Activated T-cell treated with anti-CD3 and anti-CD28 coated beads for 24 hours (primary cell): Measurements from ENCODE around the gene GUCA2A.
"Not testable (repeated sequence)": the region's sequence is repeated elsewhere in the genome, so short reads cannot be mapped to it uniquely, and the experiment has no call there.

ENCODE experiments used
- DNase-seq: peaks from one replicate; pipeline ENCODE4 v3.0.0-alpha.2; 2020; ENCODE audit warnings: low read depth

The GUCA2A gene, protein sequence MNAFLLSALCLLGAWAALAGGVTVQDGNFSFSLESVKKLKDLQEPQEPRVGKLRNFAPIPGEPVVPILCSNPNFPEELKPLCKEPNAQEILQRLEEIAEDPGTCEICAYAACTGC

DNA sequence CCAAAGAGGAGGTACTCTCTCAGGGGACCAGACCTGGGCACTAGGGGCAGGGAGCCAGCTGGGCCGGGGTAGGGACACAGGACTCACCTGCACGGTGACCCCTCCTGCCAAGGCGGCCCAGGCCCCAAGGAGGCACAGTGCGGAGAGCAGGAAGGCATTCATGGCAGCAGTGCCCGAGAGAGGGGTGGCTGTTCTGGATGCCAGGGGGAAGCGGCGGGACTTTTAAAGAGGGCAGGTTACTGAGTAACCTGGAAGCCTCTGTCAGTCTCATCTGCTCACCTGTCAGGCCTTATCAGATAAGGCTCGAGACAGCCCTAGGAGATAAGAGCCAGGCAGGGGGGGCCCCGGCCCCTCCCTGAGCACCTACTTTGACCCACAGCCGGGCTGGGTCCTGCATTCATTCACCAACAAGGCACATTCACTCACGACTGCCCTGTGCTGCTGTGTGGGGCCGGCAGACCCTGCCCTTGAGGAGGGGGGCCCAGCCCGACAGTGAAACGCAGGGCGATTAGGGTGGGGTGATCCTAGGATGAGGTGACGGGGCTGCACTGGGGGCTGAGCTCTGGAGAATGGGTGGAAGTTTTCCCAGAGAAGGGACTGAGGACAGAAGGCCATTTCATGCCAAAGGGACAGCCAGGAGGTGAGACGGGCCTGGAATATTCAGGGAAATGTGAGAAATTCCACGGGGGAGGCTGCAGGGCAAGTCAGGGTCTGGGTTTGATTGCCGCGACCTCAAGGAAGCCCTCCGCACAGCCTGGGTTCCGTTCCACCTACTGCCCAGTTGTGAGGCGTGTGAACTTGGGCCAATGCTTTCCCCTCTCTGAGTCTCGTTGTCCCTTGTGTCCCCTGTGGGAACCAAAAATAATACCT is at the start of gene GUCA2A:
Gene GUCA2A (minus strand): TSS at position 195 of the 870 bp plus-strand sequence. CDS start 33 bp downstream, at position 162.
- DNase-seq = no peak

DNA sequence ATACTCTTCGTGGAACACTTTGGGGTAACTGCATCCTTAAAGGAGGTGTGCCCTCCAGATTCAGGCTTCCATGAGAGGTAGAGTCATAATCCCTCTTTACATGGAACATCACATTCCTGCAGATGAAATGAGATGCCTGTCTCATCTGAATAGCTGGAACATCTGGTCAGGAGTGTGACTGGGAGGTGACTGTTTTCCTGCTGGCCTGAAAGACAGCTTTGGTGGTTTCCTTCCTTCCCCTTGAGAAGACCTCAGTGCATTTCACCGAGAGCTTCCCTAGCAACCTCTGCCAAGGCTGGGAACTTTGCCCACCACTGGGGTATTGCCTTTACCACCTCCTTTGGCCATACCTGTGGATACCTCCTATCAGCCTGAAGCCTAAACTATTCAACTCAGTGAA is 46.7 kb upstream of the GUCA2A start:
- no peak for DNase-seq

DNA sequence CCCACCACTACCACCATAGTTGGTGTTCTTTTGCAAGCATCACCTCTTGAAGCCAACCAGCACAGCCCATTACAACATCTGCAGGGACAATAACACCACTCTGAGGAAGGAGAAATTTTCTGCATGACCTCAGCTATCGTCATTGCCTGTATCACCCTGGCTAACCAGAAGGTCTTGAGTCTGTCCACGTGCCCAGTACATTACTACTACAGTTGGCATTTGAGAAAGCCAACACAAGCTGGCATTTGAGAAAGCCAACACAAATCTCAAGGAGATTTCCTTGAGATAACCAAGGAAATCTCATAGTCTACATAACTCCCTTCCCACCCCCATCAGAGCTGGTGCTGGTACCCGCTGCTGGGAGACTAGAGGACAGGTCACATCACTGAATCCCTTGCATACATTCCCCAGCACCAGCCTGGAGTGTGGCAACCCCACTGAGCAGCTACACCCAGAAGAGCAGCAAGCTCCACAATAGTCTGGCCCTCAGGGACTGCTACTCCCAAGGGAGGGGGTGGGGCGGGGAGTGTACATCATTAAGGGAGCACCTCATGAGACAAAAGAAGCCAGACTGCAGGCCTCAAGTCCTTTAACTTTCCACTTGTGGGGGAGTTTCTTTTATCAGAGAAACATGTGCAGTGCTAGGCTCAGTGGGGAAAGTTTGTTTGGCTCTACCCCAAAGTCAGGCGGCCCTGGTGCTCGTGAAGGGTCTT is 46.0 kb upstream of the GUCA2A start:
- DNase-seq = no peak

DNA sequence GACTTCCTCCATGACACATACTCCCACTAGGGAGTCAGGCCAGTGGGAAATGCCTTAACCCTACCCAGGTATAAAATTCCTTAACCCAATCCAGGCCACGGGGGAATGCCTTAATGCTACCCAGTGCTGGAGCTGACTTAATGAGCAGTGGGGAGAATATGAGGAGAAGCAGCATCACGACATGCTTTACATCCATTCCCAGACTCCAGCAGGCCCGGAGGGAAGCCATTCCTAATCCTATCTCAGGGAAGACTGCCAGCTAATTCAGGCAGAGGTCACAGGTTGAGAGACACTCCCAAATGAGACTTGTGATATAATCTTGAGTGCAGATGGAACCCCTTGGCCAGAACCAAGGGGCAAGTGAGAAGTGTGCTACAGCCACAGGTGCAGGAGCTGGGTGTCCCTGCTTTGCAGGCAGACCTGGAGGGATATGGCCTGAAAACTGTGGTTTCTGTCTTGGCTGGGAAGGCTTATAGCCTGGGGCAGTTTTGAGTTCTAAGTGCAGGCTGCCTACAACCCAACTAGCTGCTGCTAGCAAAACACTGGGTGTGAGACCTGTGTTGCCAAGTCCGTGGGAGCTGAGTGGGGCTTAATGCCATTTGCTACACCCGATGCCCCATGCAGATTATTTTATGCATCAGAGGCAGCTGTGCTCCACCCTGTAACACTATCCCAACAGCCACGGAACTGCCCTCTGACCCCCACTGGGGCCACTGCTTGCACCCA is 45.1 kb upstream of the GUCA2A start:
- no peak for DNase-seq

DNA sequence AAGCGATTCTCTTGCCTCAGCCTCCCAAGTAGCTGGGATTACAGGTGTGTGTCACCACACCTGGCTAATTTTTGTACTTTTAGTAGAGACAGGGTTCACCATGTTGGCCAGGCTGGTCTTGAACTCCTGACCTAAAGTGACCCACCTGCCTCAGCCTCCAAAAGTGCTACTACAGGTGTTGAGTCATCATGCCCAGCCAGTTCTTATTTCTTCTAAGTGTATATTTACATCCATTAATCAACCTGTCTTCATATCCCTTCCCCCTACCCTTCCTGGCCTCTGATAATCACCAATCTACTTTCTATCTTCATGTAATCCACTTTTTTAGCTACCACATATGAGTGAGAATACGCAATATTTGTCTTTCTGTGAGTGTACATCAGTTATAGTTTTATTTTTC is 42.4 kb upstream of the GUCA2A start:
- not testable (repeated sequence) for DNase-seq

DNA sequence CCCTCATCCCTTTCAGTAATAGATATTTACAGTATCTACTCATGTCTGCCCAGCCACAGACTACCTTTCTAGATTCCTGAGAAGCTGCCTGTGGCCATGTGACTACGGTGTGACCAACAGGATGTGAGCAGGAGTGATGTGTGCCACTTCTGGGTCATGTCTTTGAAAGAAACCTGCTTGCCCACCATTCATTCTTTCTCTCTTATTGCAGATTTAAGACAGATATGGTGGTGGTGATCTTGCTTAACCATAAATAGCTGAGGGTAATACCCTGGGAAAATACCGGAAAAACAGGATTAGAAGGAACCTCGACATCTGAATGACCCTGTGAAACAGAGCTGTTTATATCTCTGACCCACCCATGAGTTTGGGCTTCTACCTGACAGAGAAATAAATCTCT is 41.6 kb upstream of the GUCA2A start:
- DNase-seq = no peak

DNA sequence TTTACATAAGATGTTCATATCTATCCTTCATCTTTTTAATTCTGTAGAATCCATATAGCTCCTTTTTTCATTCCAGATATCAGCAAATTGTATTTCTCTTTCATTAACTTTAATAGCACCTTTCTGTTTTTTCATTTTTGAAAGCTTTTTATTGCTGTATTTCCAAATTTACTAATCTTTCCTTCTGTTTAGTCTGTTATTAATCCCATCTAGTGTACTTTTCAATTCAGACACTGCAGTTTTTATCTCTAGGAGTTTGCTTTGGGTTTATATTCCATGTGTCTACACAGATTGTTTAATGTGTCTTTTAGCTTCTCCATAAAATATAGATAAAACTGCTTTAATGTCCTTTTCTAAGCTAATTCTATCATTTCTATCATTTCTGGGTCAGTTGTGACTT is 37.4 kb upstream of the GUCA2A start:
- no peak for DNase-seq

DNA sequence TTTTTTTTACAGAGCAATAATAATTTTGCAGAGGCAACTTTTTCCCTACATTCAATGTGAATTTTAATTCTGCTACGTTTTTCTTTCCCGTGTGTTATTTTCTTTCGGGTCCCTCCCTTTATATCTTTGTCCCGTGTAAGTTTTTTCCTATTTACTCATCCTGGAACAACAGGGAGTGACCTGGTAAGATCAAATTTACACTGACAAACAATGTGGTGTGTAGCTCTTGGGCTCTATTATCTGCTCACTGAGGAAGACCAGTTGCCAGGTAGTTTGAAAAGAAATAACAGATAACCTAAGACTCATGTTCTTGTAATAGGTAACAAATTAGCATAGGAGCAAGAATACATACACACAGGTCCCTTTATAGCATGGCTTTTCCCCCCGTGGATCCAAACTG is 33.7 kb upstream of the GUCA2A start:
- DNase-seq = no peak

DNA sequence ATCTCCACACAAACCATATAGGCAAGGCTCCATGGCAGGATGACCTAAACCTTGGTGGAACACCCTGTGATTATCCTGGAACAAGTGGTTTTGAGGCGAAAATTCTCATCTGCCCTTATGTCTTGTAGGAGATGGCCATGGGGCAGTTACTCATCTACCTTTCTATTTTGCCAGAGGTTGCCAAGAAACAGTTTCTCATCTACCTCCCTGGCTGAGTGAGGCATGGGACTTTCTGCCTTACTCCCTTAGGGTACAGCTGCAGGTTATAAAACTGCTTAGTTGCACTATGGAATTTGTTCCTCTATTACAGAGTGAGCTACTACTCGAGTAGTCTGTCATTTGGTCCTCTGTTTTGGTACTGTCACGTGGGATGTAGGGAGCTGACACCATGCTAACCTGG is 31.3 kb upstream of the GUCA2A start:
- DNase-seq = no peak

DNA sequence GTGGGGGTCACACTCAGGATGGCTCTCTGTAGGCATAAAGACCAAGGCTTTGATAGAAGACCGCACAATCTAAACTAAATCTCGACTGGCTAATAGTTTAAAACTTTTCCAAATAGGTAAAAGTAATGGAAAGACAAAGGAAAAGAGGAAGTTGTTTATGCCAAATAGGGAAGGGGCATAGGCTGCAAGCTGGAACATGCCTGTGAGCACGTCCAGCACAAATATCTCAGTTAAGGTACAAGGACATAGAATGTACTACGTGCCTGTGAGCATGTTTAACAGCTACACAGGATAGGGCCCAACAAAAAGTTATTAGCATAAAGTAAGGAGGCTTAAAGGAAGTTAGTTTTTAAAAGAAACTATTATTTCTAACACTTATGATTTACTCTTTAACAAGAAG is 27.6 kb upstream of the GUCA2A start:
- DNase-seq = no peak

DNA sequence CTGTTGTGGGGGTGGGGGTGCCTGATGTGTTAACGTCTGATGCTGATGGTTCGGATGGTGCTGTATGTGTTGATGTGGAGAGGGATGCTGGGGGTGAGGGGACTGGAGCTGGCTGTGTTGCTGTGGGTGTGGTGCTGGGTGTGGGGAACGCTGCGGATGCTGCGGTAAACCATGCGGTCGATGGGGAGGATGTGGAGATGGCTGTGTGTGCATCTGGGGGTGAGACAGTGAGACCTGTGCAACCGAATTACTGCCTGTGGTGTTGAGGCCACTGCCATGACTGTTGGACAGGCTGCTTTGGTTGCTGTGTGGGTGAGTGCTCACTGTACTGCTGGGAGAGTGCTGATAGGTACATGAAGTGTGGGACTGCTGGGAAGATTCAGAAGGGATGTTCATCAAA is 26.8 kb upstream of the GUCA2A start:
- no peak for DNase-seq

DNA sequence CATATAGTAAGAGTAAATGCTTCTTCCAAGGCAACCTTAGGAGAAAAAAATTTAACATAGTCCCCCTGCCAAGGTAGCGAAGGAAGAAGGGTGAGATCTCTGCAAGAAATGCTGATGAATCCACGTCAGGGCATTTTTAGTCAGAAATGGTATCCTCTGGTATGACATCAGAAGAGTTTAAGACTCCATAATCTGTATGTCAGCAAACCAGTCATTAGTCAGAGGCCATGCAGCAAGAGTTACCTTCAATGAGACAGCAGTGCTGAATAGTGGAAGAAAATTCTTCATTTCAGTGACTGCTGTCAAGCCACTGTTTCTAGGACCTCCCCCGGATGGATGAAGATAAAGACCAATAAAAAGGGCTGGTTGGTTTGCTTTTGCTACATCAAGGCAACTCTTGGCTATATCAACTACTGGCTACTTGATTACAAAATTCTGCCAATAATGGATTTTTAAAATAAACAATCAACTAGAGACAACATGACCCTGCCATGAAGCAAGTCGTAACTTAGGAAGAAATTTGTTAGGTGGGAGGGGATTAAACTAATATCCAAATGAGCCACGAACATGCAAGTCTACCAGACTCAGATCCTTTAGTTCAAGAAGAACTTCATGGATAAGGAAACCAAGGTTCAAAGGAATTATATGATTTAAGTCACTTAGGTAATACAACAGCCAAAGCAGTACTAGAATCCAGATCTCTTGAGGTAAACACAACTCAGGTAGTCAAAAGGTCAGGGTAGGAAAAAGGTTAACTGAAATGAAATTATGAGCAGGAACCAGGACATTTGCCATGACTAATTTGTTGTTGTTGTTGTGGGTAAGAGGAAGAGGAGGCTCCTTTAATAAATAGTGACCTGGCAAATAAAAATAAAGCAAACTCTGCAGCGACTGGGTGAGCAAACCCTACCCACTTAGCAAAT is 25.6 kb upstream of the GUCA2A start:
- no peak for DNase-seq

DNA sequence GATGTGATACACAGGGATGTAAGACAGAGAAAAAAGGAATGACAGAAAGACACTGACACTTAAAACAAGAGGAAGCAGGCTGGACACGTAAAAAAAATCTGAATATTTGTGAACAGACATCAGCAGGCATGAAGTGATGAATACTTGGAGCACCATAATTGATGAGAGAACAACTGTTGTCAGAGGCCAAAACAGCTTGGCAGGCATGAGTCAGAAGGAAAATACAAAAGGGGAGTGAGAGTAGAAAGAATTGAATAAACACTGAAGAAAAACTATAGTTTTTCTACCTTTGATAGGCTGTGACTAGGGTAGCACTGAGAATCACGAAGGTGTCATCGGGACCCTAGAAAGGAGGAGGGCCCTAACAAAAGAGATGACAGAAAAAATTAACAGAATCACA is 21.6 kb upstream of the GUCA2A start:
- no peak for DNase-seq

DNA sequence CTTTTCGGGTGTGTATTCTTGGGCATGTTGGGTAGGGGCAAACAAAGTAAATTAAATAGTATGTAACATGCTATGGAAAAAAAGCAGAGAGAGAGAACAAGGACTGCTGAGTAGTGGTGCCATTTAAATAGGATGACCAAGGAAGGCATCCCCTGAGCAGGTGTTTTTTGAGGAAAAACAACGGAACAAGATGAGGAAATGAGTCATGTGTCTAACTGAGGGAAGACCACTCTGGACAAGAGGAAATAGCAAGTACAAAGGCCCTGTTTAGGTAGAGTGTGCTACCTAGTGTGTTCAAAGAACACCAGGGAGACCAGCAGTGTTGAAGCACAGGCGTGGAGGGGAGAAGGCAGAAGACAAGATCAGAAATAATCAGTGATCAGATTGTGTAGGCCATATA is 20.1 kb upstream of the GUCA2A start:
- no peak for DNase-seq

DNA sequence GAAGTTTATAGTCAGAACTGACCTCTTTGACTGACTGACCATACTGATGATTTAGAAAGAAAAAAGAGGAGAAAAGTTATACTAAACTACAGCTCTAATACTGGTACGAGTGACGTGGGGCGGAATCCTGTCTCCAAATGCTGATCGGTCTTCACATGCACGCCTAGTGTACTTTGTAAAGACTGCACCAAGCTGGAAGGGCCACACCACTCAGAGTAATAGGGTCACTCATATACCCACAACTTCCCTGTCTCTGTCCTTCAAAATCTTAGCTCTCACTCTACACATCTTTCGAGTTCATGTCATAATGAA is 19.4 kb upstream of the GUCA2A start:
- DNase-seq = no peak

DNA sequence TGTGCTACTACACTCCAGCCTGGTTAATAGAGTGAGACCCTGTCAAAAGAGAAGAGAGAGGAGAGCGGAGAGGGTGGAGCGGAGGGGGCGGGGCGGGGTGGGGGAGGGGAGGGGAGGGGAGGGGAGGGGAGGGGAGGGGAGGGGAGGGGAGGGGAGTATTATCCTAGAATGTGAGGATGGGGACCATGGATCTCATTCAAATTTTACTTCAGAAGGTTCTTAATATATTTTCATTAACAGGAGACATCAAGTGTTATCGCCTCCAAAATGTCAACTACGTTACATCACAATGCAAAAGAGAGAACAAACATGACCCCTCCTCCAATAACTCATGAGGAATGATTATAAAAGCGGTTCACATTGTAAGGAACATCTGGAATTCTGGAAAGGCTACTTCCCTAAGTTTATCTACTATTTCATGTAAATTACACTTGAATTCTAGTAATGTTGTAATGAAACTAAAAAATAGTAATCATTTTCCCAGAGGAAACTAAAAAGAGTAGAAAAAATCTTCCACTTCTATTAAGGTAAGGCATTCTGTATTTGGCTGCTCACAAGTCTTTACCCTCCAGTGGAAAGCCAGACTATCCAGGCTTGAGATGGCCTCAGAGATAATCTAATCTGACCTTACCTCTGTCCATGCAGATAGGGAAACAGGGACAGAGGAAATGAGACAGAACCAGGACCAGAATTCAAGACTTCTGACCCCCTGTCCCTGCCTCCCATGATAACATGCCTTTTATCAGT is 18.8 kb upstream of the GUCA2A start:
- DNase-seq = no peak

DNA sequence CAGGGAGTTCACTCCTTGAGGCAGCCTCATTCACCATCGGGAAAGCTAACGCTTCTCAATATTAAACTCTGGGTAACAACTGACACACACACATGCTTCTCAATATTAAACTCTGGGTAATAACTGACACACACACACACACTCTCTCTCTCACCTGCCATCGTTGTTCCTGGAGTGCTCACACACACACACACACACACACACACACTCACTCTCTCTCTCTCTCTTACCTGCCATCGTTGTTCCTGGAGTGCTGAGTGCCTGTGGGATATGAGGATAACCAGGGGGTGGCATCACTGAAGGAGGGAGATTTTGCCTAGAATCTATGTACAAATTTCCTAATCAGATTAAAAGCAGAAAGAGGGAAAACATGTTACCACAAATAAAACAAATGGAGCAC is 17.1 kb upstream of the GUCA2A start:
- no peak for DNase-seq

DNA sequence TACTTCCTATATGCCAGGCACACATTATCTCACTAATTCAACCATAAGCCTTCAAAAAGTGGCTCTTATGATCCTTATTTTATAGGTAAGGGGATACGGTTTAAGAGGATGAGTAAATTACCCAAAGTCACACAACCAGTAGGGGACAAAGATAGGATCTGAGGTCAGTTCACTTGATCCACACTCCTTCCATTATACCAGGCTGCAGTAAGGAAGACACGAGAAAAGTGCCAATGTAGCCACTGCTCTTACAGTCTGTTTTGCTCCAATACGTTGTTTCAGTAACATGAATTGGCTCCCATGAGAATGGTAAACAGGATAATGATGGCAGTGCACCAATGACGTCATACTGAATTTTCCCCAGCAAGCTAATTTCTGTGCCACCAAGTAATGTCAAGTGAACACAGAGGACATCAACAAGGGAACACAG is 15.4 kb upstream of the GUCA2A start:
- no peak for DNase-seq

DNA sequence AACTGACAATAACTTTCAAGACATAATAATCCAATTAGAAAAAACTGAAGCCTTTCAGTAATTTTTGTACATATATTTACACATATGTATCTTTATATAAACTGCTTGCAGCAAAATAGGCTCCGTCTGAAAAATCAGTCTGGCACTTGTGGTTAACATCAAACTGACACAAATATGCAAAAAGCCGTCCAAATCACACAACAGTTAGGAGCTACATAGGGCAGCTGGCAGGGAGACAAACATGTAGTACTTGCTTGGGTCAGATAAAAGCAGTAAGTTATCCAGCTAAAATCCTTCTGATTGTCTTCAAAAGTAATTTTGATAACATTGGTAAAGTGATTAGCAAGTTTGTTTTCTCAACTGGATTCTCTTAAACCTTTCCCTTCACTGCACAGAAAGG is 14.7 kb upstream of the GUCA2A start:
- DNase-seq = no peak

DNA sequence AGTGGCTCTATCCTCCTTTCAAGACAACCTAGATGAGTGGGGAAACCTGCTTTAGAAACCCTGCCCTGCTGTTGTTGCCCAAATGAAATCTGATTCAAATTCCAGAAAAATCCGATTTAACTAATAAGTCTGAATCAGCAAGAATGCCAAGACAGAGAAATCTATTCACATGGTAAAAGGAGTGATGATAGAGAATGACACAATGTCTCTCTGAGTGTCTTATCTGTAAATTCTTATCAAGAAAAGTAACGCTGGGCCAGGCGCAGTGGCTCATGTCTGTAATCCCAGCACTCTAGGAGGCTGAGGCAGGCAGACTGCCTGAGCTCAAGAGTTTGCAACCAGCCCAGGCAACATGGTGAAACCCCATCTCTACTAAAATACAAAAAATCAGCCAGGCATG is 13.7 kb upstream of the GUCA2A start:
- DNase-seq = no peak

DNA sequence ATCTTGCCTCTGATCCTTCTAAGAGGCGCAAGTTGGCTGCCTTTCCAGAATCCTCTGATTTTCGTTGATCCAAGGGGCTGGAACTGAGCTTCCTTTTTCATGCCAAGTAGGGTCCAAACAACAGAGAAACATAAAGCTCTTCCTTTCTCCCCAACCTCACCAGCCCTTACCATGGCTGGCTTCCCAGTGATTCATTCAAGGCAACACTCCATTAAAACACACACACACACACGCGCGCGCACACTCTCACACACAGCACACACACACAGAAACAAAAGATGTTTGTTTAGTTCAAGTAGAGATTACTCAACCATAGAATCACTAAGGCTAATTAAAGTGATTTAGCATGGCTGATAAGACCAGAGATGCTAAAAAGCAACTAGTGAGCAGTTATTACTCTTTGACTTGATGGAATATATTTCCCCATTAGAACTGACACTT is 13.0 kb upstream of the GUCA2A start:
- no peak for DNase-seq
